ENCODE measurements around the gene FBXW7.

Gene FBXW7

DNA sequence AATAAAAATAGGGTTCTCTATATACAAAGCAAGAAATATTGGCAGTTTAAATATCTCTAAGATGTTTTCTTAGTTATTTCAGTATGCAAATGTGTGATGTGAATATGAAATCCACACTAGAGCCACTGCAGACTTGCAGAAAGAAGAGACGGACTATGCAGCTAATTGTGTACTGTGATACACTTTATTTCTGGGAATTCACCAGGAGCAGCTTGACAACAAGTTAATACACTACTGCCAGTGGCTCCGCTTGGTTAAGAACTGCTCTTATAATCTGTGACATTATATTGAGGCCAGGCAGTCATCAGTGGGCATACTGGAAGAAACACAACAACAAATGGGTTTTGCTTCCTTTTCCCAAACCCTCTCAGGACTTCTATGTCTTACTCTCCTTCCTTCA is 172.0 kb downstream of the FBXW7 start:
- no peak for DNase-seq

GRCh38 chr4:152363086-152363485 is 172.8 kb downstream of the FBXW7 start:
- DNase-seq, result no peak

DNA sequence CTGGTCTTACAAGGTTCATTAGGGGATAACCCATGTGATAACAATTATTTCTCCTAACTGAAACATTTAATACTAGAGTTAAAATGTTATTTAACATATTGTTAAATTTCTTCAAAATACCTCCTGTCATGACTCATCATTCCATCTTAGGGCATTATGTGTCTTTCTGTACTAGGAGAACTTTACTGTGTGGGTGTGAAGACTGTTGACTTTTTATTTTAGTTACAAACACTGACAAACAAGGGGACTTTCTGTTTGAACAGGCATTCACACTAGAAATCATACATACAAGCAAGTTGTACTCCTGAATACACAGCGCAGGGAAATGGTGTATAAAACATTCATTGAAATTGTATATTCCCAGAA is 175.9 kb downstream of the FBXW7 start:
- no peak for DNase-seq

GRCh38 chr4:152359208-152360044 is 176.5 kb downstream of the FBXW7 start:
- DNase-seq, result no peak

- no peak for DNase-seq
These were observed 178.7 kb downstream of the FBXW7 start for GRCh38 chr4:152357206-152357605.

- no peak for DNase-seq
These were observed 179.4 kb downstream of the FBXW7 start for GRCh38 chr4:152356428-152357034.

DNA sequence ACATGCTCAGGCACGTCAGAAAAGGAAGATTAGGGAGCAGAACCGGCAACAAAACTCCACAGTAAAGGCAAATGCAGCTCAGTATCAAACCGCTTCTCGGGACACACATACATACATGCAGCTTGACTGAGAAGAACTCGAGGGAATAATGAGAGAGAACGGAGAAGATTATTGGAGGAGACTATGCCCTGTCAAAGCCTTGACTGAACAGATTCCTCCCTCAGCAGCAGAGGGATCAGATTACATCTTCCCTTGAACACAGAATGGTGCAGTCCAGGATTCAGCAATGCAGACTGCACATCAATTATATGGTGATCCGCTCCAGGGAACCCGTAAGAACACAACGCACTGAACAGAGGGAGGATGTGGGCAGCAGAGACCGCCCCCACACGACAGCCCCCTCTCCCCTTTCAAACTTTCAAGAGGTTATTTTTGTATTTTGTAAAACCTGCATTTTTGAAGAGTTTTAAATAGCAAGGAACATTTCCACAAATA is 183.2 kb downstream of the FBXW7 start:
- no peak for DNase-seq

GRCh38 chr4:152352215-152352614 is 183.7 kb downstream of the FBXW7 start:
- DNase-seq, result no peak

DNA sequence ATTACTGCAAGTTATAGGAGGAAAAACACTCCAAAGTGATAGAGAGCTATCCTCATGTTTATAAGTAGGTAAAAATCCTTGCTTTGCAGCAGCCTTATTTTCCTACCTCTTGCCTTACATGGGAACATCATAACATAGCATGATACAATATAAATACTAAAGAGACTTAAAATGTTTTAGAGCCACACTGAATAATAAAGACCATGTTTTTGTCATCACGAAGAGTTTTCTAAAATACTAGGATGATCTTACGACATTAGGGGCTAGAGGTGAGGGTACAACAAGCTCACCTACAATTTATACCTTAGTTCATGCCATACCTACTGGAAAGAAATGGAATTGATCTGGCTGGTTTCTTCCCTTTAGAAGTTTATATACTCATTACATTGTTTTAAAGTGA is 184.8 kb downstream of the FBXW7 start:
- no peak for DNase-seq

DNA sequence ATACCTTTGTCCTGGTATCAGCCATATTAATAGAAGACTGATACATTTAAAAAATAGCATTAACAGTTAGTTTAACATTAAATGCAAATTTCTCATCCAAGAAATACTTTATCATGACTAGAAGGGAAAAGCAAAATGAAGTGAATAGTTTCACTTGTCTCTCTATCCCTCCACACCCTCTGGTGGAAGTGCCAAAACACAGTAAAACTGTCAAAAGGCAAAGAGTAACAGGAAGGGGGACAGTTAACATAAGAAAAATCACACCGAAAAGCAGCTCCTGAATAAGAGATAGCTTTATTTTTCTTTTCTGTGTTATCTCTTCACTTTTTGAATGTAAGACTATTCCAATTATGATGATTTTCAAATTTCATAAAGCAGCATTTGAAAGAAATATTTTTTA is 187.2 kb downstream of the FBXW7 start:
- DNase-seq, result no peak

DNA sequence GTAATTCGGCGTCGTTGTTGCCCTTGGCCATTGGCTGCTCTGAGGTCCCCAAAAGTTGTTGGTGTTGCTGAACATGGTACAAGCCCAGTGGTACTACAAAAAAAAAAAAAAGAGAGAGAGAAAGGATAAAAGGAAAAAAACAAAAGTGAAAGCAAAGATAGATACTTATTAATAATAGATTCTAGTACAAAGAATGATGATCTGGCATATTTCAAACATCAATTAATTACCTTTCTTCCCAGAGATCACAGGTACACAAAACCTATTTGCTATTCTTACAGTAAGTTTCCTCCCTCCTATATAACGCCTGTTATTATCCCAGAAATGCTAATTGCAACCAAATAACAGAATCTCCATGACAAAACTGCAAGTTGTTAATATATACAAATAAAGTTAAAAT is 188.9 kb downstream of the FBXW7 start:
- no peak for DNase-seq

GRCh38 chr4:152346526-152346925 is 189.4 kb downstream of the FBXW7 start:
- DNase-seq, result no peak

DNA sequence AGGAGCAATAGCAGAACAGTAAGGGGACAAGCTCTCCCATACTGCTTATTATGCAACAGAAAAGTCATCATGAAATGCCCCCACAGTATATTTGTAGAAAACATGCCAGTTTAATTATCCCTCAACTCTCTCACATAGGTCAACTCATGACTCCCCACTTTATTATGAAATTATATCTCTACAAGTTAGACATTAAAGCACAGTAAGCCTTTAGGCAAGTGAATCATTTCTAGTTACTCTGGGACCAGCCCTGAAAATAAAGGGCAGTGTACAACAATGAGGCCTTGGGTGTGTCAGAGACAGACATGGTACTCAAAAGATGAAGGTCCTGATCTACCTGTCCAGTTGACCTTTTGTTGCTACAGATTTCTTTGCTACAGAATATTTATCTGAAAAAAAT is 191.9 kb downstream of the FBXW7 start:
- no peak for DNase-seq

DNA sequence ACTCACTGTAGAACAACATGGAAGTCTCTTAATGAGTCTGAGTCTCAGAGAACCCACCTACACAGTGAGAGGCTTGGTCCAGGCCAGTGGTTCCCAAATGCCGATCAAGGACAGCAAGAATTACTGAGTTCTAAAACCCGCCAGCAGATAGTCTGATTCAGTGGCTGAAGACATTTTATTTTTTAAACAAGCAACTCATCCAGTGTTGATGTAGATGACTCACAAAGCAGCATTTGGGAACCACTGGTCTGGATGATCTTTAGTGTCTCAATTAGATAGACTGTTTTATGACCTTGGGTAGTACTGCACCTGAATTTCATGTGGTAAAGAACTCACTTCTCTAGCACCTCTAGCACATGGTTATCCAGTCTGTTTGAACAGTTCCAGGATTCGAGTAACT is 193.6 kb downstream of the FBXW7 start:
- no peak for DNase-seq

GRCh38 chr4:152340818-152341217 is 195.1 kb downstream of the FBXW7 start:
- DNase-seq, result no peak

- no peak for DNase-seq
These were observed 196.3 kb downstream of the FBXW7 start for GRCh38 chr4:152339576-152339975.

DNA sequence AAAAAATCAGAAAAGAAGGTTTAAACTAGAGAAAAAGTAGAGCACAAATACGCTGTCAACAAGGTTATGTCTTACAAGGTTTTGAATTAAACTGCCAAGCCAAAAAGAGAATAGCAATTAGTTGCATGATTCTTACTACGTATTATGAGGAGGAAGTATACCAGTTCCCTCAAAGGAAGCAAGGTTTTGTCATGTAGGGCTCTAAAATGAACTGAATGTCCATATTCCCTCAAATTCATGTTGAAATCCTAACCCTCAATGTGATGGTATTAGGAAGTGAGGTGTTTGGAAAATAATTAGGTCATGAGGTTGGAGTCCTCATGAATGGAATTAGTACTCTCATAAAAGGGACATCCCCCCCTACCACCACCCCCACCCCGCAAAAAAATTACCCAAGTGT is 201.0 kb downstream of the FBXW7 start:
- no peak for DNase-seq

DNA sequence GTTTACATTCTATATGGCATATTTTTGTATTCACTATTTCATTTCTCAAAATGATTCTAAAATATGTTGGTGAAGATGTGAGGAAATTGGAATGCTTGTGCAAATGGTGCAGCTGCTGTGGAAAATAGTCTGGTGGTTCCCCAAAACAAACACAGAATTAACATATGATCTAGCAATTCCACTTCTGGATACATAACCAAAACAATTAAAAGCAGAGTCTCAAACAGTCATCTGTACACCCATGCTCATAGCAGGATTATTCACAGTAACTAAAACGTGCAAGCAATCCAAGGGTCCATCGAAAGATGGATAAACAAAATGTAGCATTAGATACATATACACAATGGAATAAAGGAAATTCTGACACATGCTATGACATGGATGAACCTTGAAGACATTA is 204.8 kb downstream of the FBXW7 start:
- no peak for DNase-seq

- no peak for DNase-seq
These were observed 207.3 kb downstream of the FBXW7 start for GRCh38 chr4:152328582-152328981.

- no peak for DNase-seq
These were observed 208.1 kb downstream of the FBXW7 start for GRCh38 chr4:152327606-152328453.

DNA sequence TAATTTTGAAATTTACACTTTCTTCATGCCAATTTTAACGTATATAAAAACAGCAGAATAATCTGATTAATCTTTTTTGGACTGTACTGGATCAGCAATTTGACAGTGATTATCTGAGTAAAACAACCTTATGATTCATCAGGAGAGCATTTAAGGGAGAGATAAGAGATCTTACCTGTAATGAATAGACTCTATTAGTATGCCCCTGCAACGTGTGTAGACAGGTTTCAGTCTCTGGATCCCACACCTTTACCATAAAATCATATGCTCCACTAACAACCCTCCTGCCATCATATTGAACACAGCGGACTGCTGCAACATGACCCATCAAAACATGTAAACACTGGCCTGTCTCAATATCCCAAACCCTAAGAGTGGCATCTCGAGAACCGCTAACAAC is 210.1 kb downstream of the FBXW7 start:
- no peak for DNase-seq

DNA sequence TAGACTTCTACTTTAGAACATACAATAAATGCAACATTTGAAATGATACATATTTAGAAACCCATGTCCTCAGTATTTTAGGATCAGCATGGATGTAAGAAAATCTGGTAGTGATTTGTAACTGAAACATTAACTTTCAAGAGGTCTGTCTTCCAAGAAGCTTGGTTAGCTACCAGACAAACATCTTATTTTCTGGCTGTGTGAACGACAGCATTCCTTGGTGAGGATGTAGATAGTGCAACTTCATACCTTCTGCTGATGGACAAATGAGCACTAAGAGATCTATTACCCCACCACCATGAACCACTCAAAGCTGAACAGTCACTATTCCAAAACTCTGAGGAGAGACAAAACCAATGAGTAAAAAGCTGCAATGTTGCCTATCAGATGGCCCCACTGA is 212.7 kb downstream of the FBXW7 start:
- no peak for DNase-seq

- no peak for DNase-seq
These were observed 213.2 kb downstream of the FBXW7 start for GRCh38 chr4:152322656-152323055.

DNA sequence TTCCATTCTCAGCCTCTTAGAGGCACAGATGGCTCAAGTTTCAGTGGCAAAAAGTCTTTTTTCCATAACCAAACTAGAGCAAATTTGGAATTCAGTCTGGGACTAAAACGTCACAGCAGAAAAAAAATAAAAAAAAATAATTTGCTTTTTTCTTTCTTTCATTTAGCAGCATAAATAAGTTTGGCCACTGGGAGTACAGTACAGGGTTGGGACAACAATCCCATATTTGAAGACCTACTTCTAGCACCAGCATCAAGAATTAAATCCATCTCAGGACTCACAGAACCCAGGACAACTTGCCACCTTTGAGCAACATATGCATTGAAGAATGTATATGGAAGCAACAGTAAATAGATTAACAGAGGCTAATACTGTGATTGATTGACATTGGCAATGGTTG is 214.0 kb downstream of the FBXW7 start:
- no peak for DNase-seq
